NOMO-1 treated with dmso at 0.1 percent for 144 hours (cell line): Measurements from ENCODE around the gene TIMM44.
A peak's percentile ranks its signal among the peaks of the same experiment; 100 is the strongest.
"Not testable (repeated sequence)": the region's sequence is repeated elsewhere in the genome, so short reads cannot be mapped to it uniquely, and the experiment has no call there.

Source experiments
- DNase-seq: peaks from one replicate; lab custom pipeline; 2025; ENCODE audit not compliant: unreplicated experiment; lab: John Stamatoyannopoulos, UW

TIMM44 gene

DNA sequence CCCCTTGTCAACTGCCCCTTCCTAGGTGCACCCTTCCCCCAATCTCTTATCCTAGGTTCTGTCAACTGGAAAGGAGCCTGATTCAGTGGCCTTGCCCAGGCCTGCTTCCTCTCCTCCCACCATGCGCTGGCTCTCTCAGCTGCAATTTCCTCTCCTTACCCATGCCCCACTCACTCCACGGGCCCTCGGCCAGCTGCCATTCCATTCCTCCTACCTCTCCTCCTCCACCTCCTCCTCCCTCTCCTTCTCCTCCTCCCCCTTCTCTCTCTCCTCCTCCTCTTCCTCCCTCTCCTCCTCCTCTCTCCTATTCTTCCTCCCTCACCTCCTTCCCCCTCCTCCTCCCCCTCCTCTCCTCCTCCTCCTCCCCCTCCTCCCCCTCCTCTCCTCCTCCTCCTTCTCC is 9.6 kb upstream of the TIMM44 start:
- DNase-seq: no peak

DNA sequence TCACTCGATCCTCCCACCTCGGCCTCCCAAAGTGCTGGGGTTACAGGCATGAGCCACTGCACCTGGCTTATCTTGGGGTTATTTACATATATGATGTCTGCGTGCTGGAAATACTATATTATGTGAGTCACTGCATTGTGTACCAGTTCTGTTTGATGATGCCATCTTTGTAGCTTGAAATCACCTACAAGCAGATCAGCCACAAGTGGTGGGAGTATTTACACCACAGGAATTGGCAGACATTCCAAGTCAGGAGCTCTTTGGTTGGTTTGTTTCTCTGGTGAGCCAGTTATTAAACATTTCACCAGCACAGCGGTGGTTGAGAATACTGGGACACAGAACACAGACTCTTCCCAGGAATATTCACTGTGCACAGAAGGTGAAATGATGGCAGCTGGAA is 4.5 kb upstream of the TIMM44 start:
- no peak for DNase-seq

DNA sequence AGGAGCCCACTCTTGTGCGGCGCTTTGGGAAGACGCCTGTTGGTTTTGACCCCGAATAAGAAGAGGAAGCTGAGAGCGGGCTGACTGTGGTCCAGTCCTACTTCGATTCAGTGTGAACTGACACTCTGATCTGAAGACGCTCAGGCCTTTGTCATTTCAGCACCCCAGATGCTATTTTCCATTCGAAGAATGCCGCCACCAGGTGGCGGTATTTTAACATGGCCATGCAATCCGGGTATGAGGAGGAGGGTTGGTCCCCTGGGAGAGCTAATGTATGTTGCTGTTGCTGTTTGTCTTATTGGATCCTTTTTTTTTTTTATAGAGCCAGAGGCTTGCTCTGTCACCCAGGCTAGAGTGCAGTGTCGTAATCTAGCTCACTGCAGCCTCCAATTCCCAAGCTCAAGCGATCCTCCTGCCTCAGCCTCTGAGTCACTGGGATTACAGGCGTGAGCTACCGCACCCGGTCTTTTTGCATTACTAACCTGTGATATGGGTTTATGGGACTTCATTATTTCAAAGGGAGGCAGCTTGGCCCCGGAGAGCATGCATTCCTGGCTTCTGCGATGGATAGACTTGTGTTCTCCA is 803 bp upstream of the TIMM44 start:
- DNase-seq: peak; percentile 74

- no peak for DNase-seq
Observed at GRCh38 chr19:7942981-7943443, 454 bp downstream of the TIMM44 start.

DNA sequence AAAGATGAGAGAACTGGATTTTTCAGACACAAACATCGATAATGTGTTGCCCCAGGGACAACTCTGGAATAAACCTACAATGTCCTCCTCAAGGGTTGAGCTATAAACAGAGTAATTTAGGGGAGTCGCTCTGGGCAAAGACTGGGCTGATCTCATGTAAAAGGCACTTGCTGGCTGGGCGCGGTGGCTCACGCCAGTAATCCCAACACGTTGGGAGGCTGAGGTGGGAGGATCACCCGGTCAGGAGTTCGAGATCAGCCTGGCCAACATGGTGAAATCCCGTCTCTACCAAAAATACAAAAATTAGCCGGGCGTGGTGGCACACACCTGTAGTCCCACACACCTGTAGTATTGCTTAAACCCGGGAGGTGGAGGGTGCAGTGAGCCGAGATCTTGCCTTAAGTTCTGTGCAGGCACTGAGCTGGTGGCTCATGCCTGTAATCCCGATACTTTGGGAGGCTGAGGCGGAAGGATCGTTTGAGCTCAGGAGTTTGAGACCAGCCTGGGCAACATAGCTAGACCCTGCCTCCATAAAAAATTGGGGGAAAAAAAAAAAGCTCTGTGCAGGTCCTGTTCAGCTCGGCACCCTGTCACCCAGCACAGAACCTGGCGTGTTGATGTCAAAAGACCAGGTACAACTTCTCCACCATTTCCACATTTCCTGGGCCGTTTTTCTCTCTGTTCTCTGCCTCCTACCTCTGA is 1.4 kb downstream of the TIMM44 start:
- no peak for DNase-seq

GRCh38 chr19:7940841-7941240 is 2.6 kb downstream of the TIMM44 start:
- DNase-seq: no peak

- no peak for DNase-seq
Observed at GRCh38 chr19:7934766-7935165, 8.7 kb downstream of the TIMM44 start.

GRCh38 chr19:7933828-7934725 is 9.4 kb downstream of the TIMM44 start:
- no peak for DNase-seq

GRCh38 chr19:7933411-7933810 is 10.1 kb downstream of the TIMM44 start:
- DNase-seq: no peak

GRCh38 chr19:7932930-7933300 is 10.6 kb downstream of the TIMM44 start:
- DNase-seq: no peak

DNA sequence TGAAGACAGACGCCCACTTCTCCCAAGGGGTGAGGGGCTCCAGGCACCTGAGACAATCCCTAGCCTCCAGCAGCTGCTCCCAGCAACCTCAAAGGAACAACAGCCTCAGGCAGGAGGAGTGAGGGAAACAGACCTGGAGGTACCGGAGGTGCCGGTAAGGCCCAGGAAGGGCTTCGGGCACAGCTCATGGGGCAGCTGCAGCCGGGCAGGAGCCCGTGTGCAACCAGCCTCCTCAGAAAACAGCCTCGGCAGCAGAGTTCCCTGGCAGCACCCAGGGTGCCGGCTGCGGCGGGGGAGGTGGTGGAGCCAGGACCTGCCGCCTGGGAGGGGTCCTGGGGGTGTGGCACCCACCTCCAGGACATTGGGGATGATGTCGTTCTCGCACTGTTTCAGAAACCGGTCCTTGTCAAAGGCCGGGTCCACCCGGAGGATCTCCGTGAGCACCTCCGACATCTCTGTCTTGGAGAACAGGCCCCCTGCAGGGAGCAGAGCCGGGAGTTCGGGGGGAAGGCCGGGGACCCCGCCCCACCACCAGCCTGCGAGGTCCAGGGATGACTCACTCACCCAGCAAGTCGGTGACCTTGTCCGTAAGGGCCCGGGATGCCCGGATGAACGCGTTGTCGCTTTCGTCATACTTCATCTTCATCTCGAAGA is 11.1 kb downstream of the TIMM44 start:
- DNase-seq: no peak

GRCh38 chr19:7931221-7932061 is 12.0 kb downstream of the TIMM44 start:
- DNase-seq: no peak

- DNase-seq: no peak
Observed at GRCh38 chr19:7930765-7931164, 12.7 kb downstream of the TIMM44 start.

DNA sequence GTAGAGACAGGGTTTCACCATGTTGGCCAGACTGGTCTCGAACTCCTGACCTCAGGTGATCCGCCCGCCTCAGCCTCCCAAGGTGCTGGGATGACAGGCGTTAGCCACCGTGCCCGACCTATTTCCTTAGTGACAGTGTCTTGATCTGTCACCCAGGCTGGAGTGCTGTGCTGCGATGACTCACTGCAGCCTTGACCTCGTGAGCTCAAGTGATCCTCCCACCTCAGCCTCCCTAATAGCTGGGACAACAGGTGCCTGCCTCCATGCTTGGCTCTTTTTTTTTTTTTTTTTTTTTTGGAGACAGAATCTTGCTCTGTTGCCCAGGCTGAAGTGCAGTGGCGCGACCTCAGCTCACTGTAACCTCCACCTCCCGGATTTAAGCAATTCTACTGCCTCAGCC is 13.4 kb downstream of the TIMM44 start:
- DNase-seq: not testable (repeated sequence)

DNA sequence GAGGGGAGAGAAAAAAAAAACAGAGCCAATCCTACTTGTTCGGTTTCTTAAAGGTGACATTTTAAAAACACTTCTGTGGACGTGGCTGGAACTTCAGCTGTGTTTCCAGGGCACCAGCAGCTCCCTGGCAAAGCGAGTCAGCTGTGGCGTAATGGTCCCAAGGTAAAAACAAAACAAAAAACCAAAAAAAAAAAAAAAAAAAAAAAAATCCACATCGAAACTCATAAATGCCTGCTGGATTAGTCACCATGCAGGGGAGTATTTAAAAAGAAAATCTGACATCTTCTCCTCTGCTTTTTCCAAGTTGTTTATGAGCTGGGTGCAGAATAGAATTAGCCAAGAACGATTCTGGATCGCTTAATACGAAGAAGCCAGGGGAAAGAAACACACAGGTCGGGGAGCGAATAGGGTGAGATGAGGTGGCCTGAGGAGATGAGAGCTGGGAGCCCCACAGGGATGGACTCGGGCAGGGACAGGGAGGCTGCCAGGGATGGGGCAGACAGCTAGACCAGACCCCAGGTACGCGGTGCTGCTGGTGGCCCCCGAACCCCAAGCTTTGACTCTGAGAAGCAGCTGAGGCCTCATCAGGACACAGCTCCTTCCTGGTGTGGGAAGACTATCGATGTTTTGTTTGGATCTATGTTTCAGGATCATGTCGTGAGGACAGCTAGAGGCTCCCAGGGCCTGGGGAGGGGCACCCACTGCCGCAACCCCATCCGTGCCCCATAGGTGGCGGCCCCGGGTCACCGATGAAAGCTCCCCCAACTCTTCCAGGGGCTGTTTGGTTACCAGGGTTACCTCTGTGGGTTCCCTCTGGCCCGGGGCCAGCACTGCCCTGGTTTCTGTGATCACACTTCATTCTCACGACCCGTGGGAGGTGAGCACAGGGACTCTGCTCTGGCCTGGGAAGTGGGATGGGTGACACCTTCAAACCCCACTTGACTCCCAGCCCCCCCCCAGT is 14.4 kb downstream of the TIMM44 start:
- DNase-seq: no peak

DNA sequence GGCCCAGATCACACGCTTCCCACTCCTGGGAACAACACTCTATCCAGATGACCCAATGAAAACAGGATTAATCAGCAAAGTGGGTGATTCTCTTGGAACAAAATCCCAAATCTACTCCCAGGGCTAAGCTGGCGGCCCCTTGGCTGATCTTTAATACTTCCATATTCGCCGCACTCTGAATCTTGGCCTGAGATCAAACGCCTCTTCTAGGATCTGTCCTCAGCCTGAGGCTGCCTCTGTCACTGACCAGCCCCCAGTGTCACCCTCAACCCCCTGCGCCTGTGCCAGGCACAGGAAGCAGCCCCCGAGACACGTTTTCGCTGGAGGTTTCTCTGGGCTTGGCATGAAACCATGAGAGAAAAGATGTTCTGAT is 15.1 kb downstream of the TIMM44 start:
- no peak for DNase-seq

DNA sequence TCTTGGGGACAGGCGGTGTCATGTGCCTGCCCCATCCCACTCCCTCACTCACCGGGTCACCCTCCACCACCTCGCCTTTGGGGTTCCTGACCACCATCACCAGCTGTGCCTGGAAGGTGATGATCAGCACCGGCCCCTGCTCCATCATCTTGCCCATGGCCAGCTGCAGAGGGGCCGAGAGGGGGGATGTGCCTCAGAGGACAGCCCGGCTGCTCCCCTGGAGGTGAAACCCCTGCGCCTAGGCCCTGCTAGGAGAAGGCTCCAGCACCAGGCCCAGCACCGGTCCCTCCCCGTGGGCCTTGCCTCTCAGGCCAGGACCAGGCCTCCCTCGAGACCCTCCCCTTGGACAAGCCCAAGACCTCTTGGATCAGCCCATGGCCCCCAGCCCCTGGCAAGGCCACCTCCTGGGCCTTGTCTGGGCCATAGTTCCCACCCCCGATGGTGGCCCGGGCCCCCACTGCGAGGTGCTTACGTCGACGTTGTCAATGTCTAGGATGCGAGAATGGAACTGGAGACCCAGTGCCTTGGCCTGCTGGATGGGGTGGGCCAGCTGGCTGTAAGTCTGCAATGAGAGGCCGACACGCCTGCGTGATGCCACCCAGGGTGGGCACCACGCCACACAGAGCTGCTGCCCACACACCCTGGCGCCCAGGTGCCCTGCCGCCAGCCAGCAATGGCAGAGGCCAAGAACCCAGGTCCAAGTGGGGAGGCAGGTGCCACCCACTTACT is 15.7 kb downstream of the TIMM44 start:
- DNase-seq: no peak

- no peak for DNase-seq
Observed at GRCh38 chr19:7926727-7927604, 16.5 kb downstream of the TIMM44 start.
